NCI-H1436 (cell line): ENCODE data around the gene TFAP2C.

Source experiments
- DNase-seq: peaks from one replicate; lab custom pipeline; 2025; lab: John Stamatoyannopoulos, UW

The TFAP2C gene

GRCh38 chr20:56628873-56629463, at the start of gene TFAP2C:
Gene TFAP2C, plus strand, starts transcription at chr20:56629306. Its CDS starts 239 bp downstream, at chr20:56629545.
- no peak for DNase-seq

- DNase-seq = no peak
Measured at GRCh38 chr20:56580226-56580625, 48.9 kb upstream of the TFAP2C start.

- DNase-seq = no peak
Measured at GRCh38 chr20:56581701-56582100, 47.4 kb upstream of the TFAP2C start.

- DNase-seq = no peak
Measured at GRCh38 chr20:56582542-56582941, 46.6 kb upstream of the TFAP2C start.

GRCh38 chr20:56584916-56585315, 44.2 kb upstream of the TFAP2C start:
- DNase-seq = no peak

GRCh38 chr20:56587307-56588041, 41.6 kb upstream of the TFAP2C start:
- no peak for DNase-seq

- no peak for DNase-seq
Measured at GRCh38 chr20:56588996-56589395, 40.1 kb upstream of the TFAP2C start.

GRCh38 chr20:56589633-56590032, 39.5 kb upstream of the TFAP2C start:
- DNase-seq = no peak

- no peak for DNase-seq
Measured at GRCh38 chr20:56590888-56591287, 38.2 kb upstream of the TFAP2C start.

- no peak for DNase-seq
Measured at GRCh38 chr20:56592211-56592610, 36.9 kb upstream of the TFAP2C start.

- no peak for DNase-seq
Measured at GRCh38 chr20:56592817-56593216, 36.3 kb upstream of the TFAP2C start.

GRCh38 chr20:56595746-56596475, 33.2 kb upstream of the TFAP2C start:
- no peak for DNase-seq

GRCh38 chr20:56601166-56601565, 27.9 kb upstream of the TFAP2C start:
- no peak for DNase-seq

- no peak for DNase-seq
Measured at GRCh38 chr20:56604673-56605072, 24.4 kb upstream of the TFAP2C start.

- no peak for DNase-seq
Measured at GRCh38 chr20:56605261-56605996, 23.7 kb upstream of the TFAP2C start.

GRCh38 chr20:56606174-56606945, 22.7 kb upstream of the TFAP2C start:
- no peak for DNase-seq

GRCh38 chr20:56607061-56607704, 21.9 kb upstream of the TFAP2C start:
- DNase-seq = no peak

- no peak for DNase-seq
Measured at GRCh38 chr20:56608376-56608775, 20.7 kb upstream of the TFAP2C start.

- no peak for DNase-seq
Measured at GRCh38 chr20:56609321-56609720, 19.8 kb upstream of the TFAP2C start.

GRCh38 chr20:56610098-56610497, 19.0 kb upstream of the TFAP2C start:
- no peak for DNase-seq

GRCh38 chr20:56614196-56614595, 14.9 kb upstream of the TFAP2C start:
- DNase-seq = no peak
